HFFc6 (cell line): ENCODE results near the gene YWHAB. TPM values are rescaled to one million over a fixed set of nuclear protein-coding genes. Genes with fewer than 3 reads are reported as not detected.

Experiments
- DNase-seq: peaks from one replicate; pipeline ENCODE4 v3.0.0-alpha.2; 2018
- H3K27ac Mint-ChIP-seq: 2 replicates; pipeline ENCODE4 v1.8.0; 2020; ENCODE audit warnings: mild to moderate bottlenecking, mixed read lengths
- H3K27me3 Mint-ChIP-seq: 2 replicates; pipeline ENCODE4 v1.8.0; 2021; ENCODE audit warnings: mild to moderate bottlenecking, moderate library complexity, mixed read lengths; ENCODE audit not compliant: insufficient read depth
- H3K36me3 Mint-ChIP-seq: 2 replicates; pipeline ENCODE4 v1.8.0; 2021; ENCODE audit warnings: low read depth, mixed read lengths
- H3K4me1 Mint-ChIP-seq: 2 replicates; pipeline ENCODE4 v1.8.0; 2020; ENCODE audit warnings: low read depth, mixed read lengths
- H3K4me3 Mint-ChIP-seq: 2 replicates; pipeline ENCODE4 v1.8.0; 2020; ENCODE audit warnings: mild to moderate bottlenecking, moderate library complexity, mixed read lengths
- H3K9me3 Mint-ChIP-seq: 2 replicates; pipeline ENCODE4 v1.8.0; 2020; ENCODE audit warnings: mild to moderate bottlenecking, mixed read lengths
- total RNA-seq, 6 experiments: library from RNA; stranded (reverse); fragmentation: NEBNext Ultra II Directional; extraction: Animal tissue kit (Norgen Biotek cat#: 25700); gene quantifications; 2 replicates in 1 of 6; 3 replicates in 5 of 6; pipeline ENCODE4 v1.2.3, GENCODE V29; 2021
- TF ChIP-seq, protein P1 (sequence below): fragments of 200-600 bp; sonication (generic); IDR thresholded peaks from 2 replicates; pipeline ENCODE4 v1.5.0; 2021; ENCODE audit warnings: antibody characterized with exemption, mild to moderate bottlenecking

Gene YWHAB
- total RNA-seq, 6 experiments from 2014 or later = 284 to 315 (median 301) TPM

DNA sequence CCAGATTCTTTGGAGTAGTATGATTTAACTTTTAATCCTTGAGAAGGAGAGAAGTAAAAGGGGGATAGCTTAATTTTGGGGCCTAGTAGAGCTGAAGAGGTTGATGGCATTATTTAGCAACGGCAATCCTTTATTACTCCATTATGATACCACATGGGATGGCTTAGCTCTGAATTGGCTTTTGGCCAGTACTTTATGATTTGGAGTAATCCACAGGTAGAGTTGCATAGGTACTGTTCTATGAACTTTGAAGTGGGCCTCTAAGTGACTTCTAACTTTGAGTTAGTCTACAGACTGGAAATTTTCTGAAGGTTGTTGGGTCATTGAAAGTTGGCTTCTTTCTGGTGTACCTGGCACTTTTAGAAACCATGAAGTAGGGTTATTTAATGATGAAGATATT lies 11.6 kb downstream of the YWHAB start:
- peaks cover 20% of the 10 kb centered on the region for H3K36me3 Mint-ChIP-seq
- TF ChIP-seq, protein P1, sequence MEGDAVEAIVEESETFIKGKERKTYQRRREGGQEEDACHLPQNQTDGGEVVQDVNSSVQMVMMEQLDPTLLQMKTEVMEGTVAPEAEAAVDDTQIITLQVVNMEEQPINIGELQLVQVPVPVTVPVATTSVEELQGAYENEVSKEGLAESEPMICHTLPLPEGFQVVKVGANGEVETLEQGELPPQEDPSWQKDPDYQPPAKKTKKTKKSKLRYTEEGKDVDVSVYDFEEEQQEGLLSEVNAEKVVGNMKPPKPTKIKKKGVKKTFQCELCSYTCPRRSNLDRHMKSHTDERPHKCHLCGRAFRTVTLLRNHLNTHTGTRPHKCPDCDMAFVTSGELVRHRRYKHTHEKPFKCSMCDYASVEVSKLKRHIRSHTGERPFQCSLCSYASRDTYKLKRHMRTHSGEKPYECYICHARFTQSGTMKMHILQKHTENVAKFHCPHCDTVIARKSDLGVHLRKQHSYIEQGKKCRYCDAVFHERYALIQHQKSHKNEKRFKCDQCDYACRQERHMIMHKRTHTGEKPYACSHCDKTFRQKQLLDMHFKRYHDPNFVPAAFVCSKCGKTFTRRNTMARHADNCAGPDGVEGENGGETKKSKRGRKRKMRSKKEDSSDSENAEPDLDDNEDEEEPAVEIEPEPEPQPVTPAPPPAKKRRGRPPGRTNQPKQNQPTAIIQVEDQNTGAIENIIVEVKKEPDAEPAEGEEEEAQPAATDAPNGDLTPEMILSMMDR = no peak
- no peak overlapping the region for H3K27ac Mint-ChIP-seq
- H3K9me3 Mint-ChIP-seq = no peaks in the 10 kb centered on the region
- H3K4me1 Mint-ChIP-seq = peaks cover 67% of the 10 kb centered on the region
- no peak overlapping the region for H3K4me3 Mint-ChIP-seq
- H3K27me3 Mint-ChIP-seq = peaks cover 1% of the 10 kb centered on the region; the same call in 1 of the 2 replicates
- DNase-seq = no peak

DNA sequence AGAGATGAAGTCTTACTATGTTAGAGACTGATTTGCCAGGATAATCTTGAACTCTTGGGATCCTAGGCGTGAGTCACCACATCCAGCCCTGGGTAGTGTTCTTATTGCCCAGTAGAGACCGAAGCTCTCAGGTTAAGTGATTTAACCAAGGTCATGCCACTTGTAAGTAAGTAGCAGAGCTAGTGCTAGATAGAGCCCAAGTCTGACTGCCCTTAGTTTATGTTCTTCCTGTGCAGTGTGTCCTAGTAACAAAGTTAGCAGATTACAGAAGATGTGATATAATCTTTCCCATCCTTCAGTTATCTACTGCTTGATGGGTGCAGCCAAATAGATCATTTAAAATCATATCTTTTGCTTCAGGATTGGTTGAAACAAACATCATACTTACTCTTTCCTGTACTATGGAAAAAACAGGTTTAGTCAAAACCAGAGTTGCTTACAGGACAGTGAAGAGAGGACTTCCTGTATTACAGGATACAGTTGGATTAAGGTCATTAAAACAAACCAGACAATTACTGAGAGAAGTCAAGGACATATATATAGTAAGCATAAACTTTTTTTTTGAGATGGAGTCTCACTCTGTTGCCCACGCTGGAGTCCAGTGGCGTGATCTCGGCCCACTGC lies 14.8 kb downstream of the YWHAB start:
- H3K27ac Mint-ChIP-seq = peak overlapping the region; percentile 33; the same call in 1 of the 2 replicates
- TF ChIP-seq, protein P1 = no peak

DNA sequence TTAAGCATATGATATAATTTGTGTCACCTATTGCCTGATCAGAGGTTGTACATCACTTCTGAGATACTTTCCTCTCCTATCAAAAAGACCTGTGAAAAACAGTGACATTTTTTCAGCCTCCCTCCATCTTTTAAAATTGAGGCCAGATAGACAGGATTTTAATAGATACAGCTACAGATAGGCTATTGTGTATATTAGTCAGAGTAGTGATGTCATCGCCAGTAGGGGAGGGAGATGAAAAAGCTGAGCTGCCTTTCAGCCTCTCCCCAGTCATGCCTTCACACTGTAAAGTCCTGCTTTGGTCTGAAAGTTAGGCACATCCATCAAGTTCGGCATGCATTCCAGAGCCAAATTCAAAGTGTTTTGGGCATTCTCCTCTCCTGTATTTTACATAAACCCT lies 16.5 kb downstream of the YWHAB start:
- TF ChIP-seq, protein P1 = no peak
- Mint-ChIP-seq H3K36me3 (peaks cover 43% of the 10 kb centered on the region), H3K9me3 (no peaks in the 10 kb centered on the region), H3K27ac (no peak overlapping the region), H3K4me1 (peaks cover 43% of the 10 kb centered on the region), H3K27me3 (no peaks in the 10 kb centered on the region), H3K4me3 (no peak overlapping the region)
- peak; percentile 48 for DNase-seq

More for the DNA sequence above, 14.8 kb downstream of the YWHAB start:
- H3K4me3 Mint-ChIP-seq = no peak overlapping the region
- no peak for DNase-seq
- H3K27me3 Mint-ChIP-seq = no peaks in the 10 kb centered on the region
- peaks cover 37% of the 10 kb centered on the region for H3K36me3 Mint-ChIP-seq
- no peaks in the 10 kb centered on the region for H3K9me3 Mint-ChIP-seq
- peaks cover 60% of the 10 kb centered on the region for H3K4me1 Mint-ChIP-seq

GRCh38 chr20:44904377-44904776 lies 18.9 kb downstream of the YWHAB start:
- no peaks in the 10 kb centered on the region for H3K27me3 Mint-ChIP-seq
- H3K4me1 Mint-ChIP-seq = peaks cover 33% of the 10 kb centered on the region
- TF ChIP-seq, protein P1 = no peak
- H3K27ac Mint-ChIP-seq = no peak overlapping the region
- no peak overlapping the region for H3K4me3 Mint-ChIP-seq
- no peak for DNase-seq
- peaks cover 41% of the 10 kb centered on the region for H3K36me3 Mint-ChIP-seq
- no peaks in the 10 kb centered on the region for H3K9me3 Mint-ChIP-seq

GRCh38 chr20:44908987-44909871 lies 23.7 kb downstream of the YWHAB start:
- peaks cover 5% of the 10 kb centered on the region for H3K27me3 Mint-ChIP-seq
- peak overlapping the region; percentile 46 for H3K27ac Mint-ChIP-seq
- peaks cover 40% of the 10 kb centered on the region for H3K36me3 Mint-ChIP-seq
- TF ChIP-seq, protein P1 = no peak
- H3K4me3 Mint-ChIP-seq = peak overlapping the region; percentile 90
- H3K9me3 Mint-ChIP-seq = no peaks in the 10 kb centered on the region
- no peak for DNase-seq
- peaks cover 16% of the 10 kb centered on the region for H3K4me1 Mint-ChIP-seq
